IgD-negative memory B cell (primary cell): ENCODE measurements around the gene SLC2A4. TPM values are rescaled to one million over a fixed set of nuclear protein-coding genes. Genes with fewer than 3 reads are reported as not detected.

Experiments used
- H3K27ac Mint-ChIP-seq, 3 donors: one replicate each; pipeline ENCODE4 v1.8.0; 2020 to 2022; ENCODE audit warnings: mild to moderate bottlenecking in 3 of 3, mixed read lengths in 3 of 3, moderate library complexity in 1 of 3
- H3K27me3 Mint-ChIP-seq: one replicate; pipeline ENCODE4 v1.8.0; 2021; ENCODE audit warnings: mixed read lengths
- H3K36me3 Mint-ChIP-seq: one replicate; pipeline ENCODE4 v1.8.0; 2020; ENCODE audit warnings: mild to moderate bottlenecking, mixed read lengths
- H3K4me1 Mint-ChIP-seq, 3 donors: one replicate each; pipeline ENCODE4 v1.8.0; 2020 to 2022; ENCODE audit warnings: mixed read lengths in 3 of 3, mild to moderate bottlenecking in 1 of 3
- H3K4me3 Mint-ChIP-seq, 4 donors: one replicate each; pipeline ENCODE4 v1.8.0; 2020 to 2022; ENCODE audit warnings: mild to moderate bottlenecking in 4 of 4, mixed read lengths in 4 of 4, moderate library complexity in 3 of 4
- H3K9me3 Mint-ChIP-seq, 3 donors: one replicate each; pipeline ENCODE4 v1.8.0; 2020 to 2021; ENCODE audit warnings: mixed read lengths in 3 of 3, mild to moderate bottlenecking in 1 of 3
- polyA plus RNA-seq: library from polyadenylated mRNA; unstranded; fragments of 300-500 nt; fragmentation: Illumina TruSeq; gene quantifications from one replicate; pipeline ENCODE4 v1.2.3, GENCODE V29; 2021

SLC2A4 gene
- polyA plus RNA-seq, 1 donor from 2014 or later = not detected

DNA sequence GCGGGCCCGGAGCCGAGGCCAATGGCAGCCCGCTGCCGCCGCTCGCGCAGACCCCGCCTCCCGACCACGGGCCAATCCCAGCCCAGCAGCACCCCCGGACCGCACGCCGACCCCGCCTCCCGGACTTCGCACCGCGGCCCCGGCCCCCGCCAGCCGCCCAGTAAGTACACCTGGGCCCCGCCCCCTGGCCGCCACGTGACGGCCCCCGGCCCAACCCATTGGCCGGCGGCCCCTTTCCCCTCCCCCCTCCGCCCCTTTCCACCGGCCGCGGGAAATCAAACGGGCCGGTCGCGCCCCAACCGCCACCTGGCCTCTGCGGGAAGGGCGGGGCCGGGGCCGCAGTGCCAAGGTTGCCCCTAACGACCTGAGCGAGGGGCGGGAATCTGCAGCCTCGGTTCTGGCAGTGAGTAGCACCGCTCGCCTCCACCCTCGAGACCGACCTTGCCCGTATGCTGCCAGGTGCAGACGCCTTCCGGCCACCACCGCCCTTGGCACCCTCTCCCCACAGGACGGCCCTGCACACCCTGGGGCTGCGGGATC is 13.2 kb downstream of the SLC2A4 start, which contains the start of gene YBX2:
Gene YBX2 (minus strand): TSS at position 26 of the 540 bp plus-strand sequence. CDS start 139 bp downstream, outside the sequence.
- Mint-ChIP-seq H3K36me3 (no peaks in the 10 kb centered on the region), H3K27ac (peak within 1 kb of the TSS in 2 of 3 donors; percentile 69 to 93)

DNA sequence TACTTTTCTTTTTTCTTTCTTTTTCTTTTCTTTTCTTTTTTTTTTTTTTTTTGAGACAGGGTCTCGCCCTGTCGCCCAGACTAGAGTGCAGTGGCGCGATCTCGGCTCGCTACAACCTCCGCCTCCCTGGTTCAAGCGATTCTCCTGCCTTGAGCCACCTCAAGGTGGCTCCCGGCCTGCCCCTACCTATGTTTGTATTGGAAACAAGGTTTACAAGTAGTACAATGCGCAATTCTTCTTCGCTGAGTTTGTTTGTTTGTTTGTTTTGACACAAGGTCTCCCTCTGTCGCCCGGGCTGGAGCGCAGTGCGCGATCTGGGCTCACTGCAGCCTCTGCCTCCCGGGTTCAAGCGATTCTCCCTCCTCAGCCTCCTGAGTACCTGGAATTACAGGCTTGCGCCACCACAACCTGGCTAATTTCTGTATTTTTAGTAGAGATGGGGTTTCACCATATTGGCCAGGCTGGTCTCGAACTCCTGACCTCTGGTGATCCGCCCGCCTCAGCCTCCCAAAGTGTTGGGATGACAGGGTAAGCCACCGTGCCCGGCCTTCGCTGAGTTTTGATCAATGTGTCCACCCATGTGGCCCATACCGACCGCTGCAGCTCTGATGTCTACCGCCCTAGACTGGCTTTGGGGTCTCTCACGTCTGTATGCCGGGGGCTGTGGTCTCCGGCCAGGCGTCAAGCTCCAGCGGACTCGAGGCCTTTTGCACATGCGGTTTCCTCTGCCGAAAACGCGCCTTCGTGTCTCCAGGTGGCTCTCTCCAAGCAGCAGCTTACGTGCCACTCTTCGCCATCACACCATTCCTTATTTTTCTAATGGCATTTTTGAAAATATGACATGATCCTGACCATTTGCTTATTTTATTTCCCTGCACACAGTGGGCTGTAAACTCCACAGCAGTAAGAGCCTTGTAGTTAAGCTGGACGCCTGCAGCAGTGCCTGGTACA is 14.0 kb downstream of the SLC2A4 start:
- Mint-ChIP-seq H3K27me3 (peaks cover 14% of the 10 kb centered on the region), H3K36me3 (peaks cover 1% of the 10 kb centered on the region), H3K4me3 (peak overlapping the region; percentile 55 to 95 (median 82)), H3K4me1 (peaks cover 10 to 13% (median 13%) of the 10 kb centered on the region in 3 donors), H3K27ac (peak overlapping the region in 2 of 3 donors; percentile 69 to 93), H3K9me3 (no peaks in the 10 kb centered on the region)

More for the DNA sequence above, 13.2 kb downstream of the SLC2A4 start, which contains the start of gene YBX2:
- peaks cover 19% of the 10 kb centered on the region for H3K27me3 Mint-ChIP-seq
- no peaks in the 10 kb centered on the region for H3K9me3 Mint-ChIP-seq
- peak within 1 kb of the TSS; percentile 55 to 95 (median 82) for H3K4me3 Mint-ChIP-seq
- H3K4me1 Mint-ChIP-seq = peaks cover 10 to 13% (median 13%) of the 10 kb centered on the region in 3 donors

DNA sequence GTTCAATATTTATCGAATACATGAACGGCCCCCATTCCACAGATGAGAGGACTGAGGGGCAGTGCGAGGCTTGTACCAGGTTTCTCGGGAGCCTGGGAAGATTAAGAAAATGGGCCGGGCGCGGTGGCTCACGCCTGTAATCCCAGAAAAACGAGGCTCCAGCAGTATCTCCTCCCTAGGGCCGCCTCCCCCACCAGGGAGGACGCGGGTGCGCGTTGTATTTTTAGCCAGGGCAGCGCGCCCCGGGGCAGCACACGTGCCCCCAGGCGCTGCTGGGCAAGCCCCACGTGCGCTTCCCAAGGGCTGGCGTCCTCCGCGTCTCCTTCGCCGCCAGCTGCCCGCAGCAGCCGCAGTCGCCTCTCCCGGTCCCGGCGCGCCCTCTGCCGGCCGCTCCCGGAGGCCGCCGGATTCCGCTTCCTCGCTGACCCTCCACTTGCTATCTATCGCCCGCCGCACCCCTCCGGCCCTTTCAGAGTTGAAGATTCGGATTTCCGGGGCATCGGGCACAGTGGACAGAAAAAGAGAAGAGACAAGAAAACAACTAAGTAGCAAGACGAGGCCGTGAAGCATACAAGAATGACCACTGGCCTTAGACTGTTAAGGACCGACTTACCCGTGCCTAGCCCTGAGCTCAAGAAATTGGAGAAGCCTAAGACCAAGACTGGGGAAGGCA is 14.8 kb downstream of the SLC2A4 start:
- peak overlapping the region; percentile 16 to 77 (median 66) for H3K4me3 Mint-ChIP-seq
- peak overlapping the region in 1 of 3 donors; percentile 85 for H3K27ac Mint-ChIP-seq
- H3K9me3 Mint-ChIP-seq = no peaks in the 10 kb centered on the region
- peaks cover 2% of the 10 kb centered on the region for H3K36me3 Mint-ChIP-seq
- H3K27me3 Mint-ChIP-seq = peaks cover 12% of the 10 kb centered on the region
- H3K4me1 Mint-ChIP-seq = peaks cover 10 to 13% (median 13%) of the 10 kb centered on the region in 3 donors

DNA sequence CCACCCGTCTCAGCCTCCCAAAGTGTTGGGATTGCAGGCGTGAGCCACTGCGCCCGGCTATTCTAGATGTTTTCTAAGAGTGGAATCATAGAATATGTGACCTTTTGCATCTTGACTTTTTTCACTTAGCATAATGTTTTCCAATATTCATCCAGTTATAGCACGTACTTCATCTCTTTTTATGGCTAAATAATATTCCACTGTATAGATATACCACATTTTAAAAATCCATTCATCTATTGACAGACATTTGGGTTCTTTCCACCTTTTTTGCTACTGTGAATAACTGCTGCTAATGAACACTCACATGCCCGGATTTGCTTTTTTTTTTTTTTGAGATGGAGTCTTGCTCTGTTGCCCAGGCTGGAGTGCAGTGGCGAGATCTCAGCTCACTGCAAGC is 22.7 kb downstream of the SLC2A4 start:
- peaks cover 4 to 6% (median 6%) of the 10 kb centered on the region in 3 donors for H3K4me1 Mint-ChIP-seq
- H3K27ac Mint-ChIP-seq = peak overlapping the region in 1 of 3 donors; percentile 18
- H3K36me3 Mint-ChIP-seq = peaks cover 4% of the 10 kb centered on the region
- no peaks in the 10 kb centered on the region for H3K9me3 Mint-ChIP-seq
- H3K27me3 Mint-ChIP-seq = peaks cover 5% of the 10 kb centered on the region
- no peak overlapping the region for H3K4me3 Mint-ChIP-seq

DNA sequence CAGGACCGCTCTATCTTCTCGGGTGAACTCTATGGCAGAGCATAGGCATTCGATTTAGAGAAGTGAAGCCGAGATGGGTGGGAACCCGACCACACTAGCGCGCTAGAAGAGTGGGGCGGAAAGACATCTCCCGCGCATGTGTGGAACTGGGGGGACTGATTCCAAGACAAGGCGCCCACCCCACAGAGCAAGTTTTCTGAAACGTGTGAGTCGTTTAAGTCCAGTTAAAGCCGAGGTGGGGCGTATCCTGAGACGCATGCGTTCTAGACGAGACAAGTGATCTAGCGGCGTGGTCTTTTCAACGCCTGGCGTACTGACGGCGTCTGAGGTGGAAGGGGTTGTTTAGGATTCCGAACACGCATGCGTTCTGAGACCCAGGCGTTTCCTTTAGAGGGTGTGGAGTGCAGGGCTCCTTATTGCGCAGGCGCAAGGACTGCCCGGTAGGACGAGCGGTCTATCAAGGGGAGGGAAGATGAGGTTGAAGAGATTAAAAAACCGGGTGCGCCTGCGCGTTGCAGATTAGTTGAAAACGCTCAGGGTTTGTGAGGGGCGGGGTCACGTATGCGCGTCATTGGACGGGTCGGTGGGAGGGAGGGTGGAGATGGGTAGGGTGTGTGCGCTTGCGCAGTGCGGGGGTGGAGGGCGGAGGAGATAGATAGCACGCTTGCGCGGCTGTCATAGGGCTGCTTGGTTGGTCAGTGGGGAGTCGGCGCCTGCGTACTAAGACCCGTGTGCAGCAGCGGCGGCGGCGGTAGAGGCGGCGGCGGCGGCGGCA is 25.6 kb downstream of the SLC2A4 start, which contains the start of gene EIF5A:
Gene EIF5A (plus strand): TSS at position 718 of the 775 bp plus-strand sequence. CDS start 2,008 bp downstream, outside the sequence.
- peaks cover 14 to 28% (median 16%) of the 10 kb centered on the region in 3 donors for H3K4me1 Mint-ChIP-seq
- H3K9me3 Mint-ChIP-seq = no peaks in the 10 kb centered on the region
- H3K36me3 Mint-ChIP-seq = peaks cover 6% of the 10 kb centered on the region
- H3K27ac Mint-ChIP-seq = peak within 1 kb of the TSS; percentile 95 to 100 (median 99)
- H3K4me3 Mint-ChIP-seq = peak within 1 kb of the TSS; percentile 91 to 99 (median 96)
- peaks cover 2% of the 10 kb centered on the region for H3K27me3 Mint-ChIP-seq

DNA sequence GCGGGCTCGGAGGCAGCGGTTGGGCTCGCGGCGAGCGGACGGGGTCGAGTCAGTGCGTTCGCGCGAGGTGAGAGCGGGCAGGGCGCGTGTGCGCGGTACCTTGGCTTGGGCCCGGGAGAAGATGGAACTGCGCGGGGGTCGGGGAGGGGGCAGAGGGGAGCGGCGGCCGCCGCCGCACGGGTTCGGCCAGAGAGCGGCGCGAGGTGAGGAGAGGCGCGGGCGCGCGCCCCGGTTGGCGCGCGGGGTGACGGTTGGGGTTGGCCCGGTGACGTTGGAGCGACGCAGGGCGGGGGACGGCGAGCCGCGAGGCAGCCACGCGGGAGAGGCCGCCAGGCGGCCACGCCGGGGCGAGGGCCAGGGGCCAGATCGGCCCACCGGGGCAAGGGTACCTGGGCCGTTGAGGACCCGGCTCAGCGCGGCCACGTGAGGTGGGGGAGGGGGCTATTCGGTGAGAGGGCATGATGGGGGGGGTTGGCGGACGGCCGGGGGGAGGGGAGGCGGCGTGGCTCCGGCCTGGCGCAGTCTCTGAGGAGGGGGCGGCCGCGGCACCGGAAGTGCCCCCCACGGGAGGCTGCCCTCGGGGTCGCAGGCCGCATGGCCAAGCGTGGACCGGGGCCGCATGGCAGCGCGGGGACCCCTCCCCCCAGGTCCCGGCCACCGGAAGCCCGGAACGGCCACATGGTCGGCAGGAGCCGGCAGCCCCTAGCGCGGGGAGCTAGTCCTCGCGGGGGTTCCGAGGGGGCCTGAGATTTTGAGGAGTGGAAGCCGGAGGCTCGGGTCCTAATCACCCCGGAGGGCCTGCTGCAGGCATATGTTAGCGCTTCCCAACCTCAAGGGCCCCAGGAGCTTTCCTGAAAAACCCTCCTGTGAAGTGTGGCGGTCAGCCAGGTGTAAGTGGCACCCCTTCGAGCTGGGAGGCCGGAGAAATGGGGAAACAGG is 26.4 kb downstream of the SLC2A4 start:
- Mint-ChIP-seq H3K9me3 (no peaks in the 10 kb centered on the region), H3K4me1 (peaks cover 14 to 32% (median 18%) of the 10 kb centered on the region in 3 donors), H3K27ac (peak overlapping the region; percentile 95 to 100 (median 99)), H3K36me3 (peaks cover 6% of the 10 kb centered on the region), H3K27me3 (peaks cover 2% of the 10 kb centered on the region), H3K4me3 (peak overlapping the region; percentile 91 to 99 (median 96))

DNA sequence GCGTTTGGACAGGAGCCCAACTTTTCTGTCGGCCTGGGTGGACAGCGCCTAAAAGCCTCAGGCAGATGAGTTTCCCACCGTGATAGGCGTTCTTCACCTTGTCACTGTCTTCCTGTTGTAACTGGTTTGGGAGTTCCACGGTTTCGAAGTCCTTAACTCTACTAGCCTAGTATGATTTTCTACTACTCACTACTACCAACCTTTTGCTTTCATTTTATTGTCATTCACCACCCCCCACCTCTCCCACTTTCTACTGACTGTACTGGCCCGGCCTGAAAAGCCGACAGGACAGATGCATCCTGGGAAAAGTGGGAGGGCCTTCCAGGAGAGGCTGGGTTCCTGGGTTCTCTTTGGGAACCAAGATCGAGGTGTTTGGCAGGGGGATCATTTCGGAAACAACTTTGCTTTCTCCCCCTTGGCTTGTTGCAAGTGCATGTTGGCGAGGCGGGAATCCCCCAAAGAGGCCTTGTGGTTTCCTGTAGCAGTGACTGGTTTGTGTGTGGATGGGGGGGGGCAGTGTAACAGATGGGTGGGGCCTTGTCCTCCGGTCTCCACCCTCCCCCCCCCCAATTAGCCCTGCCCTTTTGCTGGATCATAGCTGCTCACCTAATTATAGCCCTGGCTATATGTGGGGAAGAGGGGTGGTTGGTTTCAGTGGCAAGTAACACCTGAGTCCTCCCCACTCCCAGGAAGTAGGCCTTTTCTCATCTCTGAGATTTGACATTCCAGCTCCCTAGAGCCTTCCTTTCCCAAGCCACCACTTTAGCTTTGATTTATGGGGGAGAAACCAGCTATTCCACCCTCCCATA is 27.3 kb downstream of the SLC2A4 start:
- H3K27me3 Mint-ChIP-seq = peaks cover 2% of the 10 kb centered on the region
- peaks cover 6% of the 10 kb centered on the region for H3K36me3 Mint-ChIP-seq
- peak overlapping the region; percentile 91 to 99 (median 96) for H3K4me3 Mint-ChIP-seq
- peak overlapping the region; percentile 95 to 99 (median 99) for H3K27ac Mint-ChIP-seq
- no peaks in the 10 kb centered on the region for H3K9me3 Mint-ChIP-seq
- peaks cover 14 to 39% (median 23%) of the 10 kb centered on the region in 3 donors for H3K4me1 Mint-ChIP-seq

DNA sequence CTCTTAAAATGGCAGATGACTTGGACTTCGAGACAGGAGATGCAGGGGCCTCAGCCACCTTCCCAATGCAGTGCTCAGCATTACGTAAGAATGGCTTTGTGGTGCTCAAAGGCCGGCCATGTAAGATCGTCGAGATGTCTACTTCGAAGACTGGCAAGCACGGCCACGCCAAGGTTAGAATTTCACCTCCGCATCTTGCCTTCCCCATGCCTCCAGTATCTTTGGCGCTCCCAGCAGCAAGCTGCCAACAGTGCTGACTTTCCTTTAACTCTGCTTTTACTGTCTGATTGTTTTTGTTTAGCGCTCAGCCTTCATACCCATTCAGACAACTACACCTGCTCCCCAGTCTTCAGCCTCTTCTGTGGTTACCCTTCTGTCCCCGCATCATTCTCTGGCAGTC is 28.1 kb downstream of the SLC2A4 start:
- Mint-ChIP-seq H3K36me3 (peaks cover 6% of the 10 kb centered on the region), H3K27me3 (peaks cover 2% of the 10 kb centered on the region), H3K4me3 (peak overlapping the region; percentile 91 to 99 (median 96)), H3K9me3 (no peaks in the 10 kb centered on the region), H3K4me1 (peaks cover 20 to 46% (median 26%) of the 10 kb centered on the region in 3 donors), H3K27ac (peak overlapping the region; percentile 95 to 99 (median 99))

DNA sequence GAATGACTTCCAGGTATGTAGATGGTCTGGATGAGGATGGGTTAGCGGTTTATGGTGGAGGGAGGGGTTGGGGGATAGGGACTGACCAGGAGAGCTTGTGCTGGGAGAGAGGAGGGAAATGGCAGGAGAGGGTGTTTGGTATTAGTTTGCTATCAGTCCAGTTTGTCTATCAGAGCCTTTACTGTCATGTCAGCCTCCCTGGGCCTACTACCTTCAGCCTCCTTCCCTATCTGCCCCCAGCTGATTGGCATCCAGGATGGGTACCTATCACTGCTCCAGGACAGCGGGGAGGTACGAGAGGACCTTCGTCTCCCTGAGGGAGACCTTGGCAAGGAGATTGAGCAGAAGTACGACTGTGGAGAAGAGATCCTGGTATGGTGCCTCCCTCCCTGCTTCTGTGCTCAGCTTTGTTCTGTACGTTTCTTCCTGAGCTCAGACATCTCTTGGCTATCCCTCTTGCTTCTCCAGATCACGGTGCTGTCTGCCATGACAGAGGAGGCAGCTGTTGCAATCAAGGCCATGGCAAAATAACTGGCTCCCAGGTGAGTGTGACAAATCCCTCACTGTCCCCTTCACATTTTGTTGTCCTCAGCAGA is 29.7 kb downstream of the SLC2A4 start:
- Mint-ChIP-seq H3K27me3 (peaks cover 2% of the 10 kb centered on the region), H3K4me3 (peak overlapping the region in 2 of 4 donors; percentile 75 to 91), H3K36me3 (peaks cover 6% of the 10 kb centered on the region), H3K9me3 (no peaks in the 10 kb centered on the region), H3K4me1 (peaks cover 26 to 46% (median 27%) of the 10 kb centered on the region in 3 donors), H3K27ac (peak overlapping the region in 2 of 3 donors; percentile 59 to 95)

DNA sequence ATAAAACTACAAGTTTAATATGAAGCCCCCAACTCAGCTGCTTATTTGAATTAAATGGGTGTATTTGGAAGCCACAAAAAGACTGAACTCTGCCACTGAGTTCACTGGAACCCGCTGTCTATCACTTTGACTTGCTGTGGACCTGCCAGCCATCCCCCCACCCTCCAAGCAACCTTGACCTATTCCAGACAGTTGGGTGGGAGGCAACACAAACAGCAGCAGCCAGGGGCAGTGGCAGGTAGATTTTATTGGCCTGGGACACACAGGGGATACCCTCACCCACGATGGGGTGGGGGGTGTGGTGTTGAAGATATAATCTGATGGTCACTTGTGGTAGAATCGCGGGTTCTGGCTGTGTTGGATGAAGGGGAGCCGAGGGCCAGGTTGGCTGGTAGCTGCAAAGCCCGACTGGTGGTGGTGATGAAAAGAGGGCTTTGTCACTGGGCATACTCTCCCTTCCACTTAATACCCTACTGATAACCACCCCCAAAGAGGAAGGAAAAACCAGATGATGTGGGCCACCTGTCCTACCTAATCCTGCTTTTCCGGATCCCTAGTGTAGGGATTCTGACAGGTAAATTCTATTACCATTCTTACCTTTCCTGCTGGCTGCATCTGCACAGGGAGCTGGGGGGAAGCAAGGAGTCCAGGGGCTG is 31.0 kb downstream of the SLC2A4 start:
- Mint-ChIP-seq H3K27ac (peak overlapping the region; percentile 86 to 99 (median 97)), H3K9me3 (no peaks in the 10 kb centered on the region), H3K4me3 (peak overlapping the region in 3 of 4 donors; percentile 55 to 98 (median 78)), H3K4me1 (peaks cover 27 to 46% (median 27%) of the 10 kb centered on the region in 3 donors), H3K27me3 (no peaks in the 10 kb centered on the region), H3K36me3 (peaks cover 6% of the 10 kb centered on the region)

DNA sequence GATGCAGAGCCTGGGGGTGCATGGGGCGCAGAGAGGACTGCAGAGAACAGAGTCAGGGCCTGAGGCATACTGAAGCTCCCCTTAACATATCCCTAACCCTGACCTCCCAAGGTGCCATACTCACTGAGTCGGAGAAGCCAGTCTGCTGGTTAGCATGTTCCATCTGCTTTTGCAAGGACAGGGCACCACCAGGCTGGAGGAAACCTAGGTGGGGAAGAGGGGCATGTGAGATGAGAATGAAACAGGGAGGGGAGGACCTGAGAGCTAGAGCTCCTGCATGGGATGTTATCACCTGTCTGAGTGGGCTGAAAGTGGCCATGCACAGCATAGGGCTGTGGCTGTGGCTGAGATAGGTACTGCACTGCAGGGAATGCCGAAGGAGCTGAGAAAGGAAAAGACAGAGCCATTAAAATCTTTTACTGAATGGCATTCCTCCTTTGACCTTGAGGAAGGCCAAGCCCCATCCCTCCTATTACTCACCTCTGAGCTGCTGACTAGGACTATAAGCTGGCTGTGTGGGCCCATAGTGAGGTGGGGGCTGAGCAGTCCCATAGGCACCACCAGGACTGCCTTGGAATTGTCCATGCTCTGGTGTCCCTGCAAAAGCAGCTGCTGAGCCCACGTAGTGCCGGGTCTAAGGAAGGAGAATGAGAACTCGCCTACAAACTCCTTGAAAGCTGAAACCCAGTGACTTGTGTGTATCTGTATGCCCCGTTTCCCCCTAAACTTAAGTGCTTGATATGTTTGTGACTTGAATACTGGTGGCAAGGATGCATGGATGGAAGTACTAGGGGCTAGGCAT is 31.8 kb downstream of the SLC2A4 start:
- peaks cover 6% of the 10 kb centered on the region for H3K36me3 Mint-ChIP-seq
- H3K4me1 Mint-ChIP-seq = peaks cover 27 to 46% (median 27%) of the 10 kb centered on the region in 3 donors
- H3K4me3 Mint-ChIP-seq = peak overlapping the region; percentile 78 to 98 (median 86)
- no peaks in the 10 kb centered on the region for H3K9me3 Mint-ChIP-seq
- peak overlapping the region; percentile 92 to 99 (median 97) for H3K27ac Mint-ChIP-seq
- no peaks in the 10 kb centered on the region for H3K27me3 Mint-ChIP-seq
